Fibroblast of the conjunctiva (primary cell): ENCODE measurements around the gene KCNT1.

Source experiments
- DNase-seq: peaks from one replicate; pipeline ENCODE4 v3.0.0-alpha.2; 2010; ENCODE audit warnings: low read depth

The KCNT1 gene

DNA sequence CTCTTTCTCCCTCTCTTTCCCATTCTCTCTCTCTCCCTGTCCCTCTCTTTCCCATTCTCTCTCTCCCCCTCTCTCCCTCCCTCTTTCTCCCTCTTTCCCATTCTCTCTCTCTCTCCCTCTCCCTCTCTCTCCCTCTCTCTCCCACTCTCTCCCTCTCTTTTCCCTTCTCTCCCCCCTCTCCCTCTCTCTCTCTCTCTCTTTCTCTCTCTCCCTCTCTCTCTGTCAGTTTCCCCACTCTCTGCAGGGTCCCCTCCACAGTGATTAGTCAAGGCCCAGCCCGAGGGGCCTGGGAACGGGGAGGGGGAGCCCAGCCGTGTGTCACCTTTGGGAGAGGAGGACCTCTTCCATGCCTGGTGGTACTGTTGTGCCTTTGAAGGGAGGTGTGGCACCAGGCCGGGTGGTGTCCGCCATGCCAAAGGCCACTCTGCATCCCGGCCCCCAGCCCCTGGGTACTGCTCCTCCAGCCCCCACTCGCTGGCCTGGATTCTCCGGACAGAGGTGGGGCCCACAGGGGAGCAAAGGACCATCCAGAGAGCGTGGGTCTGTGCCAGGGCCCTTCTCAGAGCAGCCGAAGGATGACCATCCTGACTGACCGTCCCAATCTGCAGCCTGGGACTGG is 25.4 kb downstream of the KCNT1 start:
- DNase-seq = no peak

DNA sequence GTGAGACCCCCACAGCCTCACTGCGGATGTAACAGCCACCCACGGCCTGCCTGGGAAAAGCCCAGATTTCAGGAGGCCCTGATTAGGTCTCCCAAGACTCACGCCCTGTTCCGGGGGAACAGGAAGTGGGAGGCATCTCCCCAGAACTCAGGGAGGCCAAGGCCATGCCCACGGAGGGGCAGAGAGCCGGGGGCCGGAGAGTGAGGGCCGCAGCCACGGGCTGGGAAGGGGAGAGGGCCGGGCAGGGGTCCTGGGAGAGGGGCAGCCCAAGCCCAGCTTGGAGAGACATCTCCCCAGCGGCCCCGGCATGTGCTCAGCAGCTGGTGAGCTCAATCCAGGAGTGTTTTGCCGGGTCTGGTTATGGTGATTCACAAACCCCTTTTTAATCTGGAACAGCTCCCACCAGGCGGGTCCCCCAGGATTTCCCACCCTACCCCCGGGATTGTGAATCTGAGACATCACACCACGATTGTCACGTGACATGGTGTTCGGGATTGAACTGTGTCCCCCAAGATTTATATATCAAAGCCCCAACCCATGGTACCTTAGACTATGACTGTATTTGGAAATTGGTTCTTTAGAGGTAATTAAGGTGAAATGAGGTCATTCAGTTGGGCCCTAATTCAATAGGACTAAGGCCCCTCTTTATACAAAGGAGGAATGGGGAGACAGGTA is 26.6 kb downstream of the KCNT1 start:
- no peak for DNase-seq

GRCh38 chr9:135729480-135729879 is 27.5 kb downstream of the KCNT1 start:
- no peak for DNase-seq

DNA sequence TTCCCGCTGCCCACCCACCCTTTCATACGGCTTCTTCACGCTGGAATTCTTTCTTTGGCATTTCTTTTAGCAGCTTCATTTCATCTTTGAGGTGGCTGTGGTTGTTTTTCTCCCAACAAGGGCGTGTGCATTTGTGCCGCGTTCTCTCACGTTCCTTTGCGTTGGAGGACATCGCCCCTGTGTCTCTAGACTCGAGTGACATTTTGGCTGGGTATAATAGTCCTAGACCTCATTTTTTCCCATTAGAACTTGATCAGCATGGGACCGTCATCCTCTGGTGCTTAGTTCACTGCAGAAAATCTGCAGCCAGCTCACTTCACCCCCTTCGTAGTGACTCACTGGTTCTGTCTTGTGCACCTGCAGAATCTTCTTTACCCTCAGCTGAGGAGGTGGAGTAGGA is 29.5 kb downstream of the KCNT1 start:
- no peak for DNase-seq

- no peak for DNase-seq
Observed at GRCh38 chr9:135732569-135733257, 30.7 kb downstream of the KCNT1 start.

- no peak for DNase-seq
Observed at GRCh38 chr9:135734616-135735144, 32.7 kb downstream of the KCNT1 start.

DNA sequence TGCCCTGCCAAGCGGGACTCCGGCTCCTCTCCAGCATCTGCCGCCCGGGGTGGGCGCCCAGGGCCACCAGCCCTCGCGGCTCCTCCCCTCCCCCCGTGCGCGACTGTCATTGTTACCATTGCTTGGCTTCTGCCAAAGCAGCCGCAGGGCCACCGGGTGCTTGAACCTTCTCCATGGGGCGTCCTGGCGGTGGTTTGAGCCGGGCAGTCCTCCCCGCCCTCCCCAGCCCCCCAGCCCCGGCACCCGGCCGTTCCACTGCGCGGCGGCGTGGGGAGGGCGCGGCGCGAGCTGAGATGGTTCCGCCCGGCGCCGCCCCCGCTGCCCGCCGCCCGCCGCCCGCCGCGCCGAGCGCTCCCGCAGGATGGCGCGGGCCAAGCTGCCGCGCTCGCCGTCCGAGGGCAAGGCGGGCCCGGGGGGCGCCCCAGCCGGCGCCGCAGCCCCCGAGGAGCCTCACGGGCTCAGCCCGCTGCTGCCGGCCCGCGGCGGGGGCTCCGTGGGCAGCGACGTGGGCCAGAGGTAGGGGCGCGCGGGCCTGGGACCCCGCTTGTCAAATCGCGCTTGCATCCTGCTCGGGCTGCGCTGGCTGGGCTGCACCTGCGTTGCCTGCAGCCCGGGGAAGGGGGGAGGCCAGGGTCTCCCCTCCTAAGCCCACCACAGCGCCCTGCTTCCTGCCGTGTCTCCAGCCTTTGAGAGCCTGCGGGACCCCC is 34.4 kb downstream of the KCNT1 start:
- DNase-seq = no peak

DNA sequence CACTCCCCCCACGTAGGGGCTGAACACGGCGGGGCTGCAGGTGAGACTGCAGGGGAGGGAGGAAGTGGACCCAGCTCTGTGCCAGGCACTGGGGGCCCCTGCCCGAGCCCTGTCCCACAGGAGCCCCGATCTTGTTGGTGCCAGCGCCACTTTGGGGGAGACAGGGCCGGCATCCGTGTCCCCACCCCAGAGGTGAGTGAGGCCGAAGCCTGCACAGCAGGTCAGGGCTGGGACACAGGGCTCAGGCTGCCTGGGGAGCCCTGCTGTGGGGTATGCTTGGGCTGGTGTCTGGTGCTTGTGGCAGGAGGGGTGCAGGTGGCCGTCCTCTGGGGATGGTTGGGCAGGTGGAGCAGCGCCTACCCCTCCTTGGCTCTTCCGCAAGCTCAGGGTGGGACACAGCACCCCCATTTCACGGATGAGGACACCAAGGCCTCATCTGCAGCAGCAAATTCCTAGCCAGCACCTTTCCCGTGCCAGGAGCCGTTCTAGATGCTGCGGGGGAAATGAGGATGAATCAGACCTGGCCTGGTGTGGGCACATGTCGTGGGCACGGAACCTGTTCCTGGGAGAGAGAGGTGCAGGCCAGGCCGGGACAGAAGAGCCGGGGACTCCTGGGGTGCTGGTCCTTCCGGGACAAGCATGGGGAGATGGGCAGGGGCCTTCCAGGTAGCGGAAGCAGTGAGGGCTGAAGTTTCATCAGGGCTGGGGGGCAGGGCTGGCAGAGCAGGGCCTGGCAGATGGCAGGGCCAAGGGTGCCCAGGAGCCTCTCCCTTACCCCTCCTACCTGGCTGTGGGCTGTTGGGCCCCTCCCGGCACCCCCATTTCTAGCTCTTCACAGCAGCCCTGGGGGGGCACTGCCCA is 35.2 kb downstream of the KCNT1 start:
- DNase-seq = no peak

GRCh38 chr9:135737840-135738521 is 36.0 kb downstream of the KCNT1 start:
- no peak for DNase-seq

- DNase-seq = no peak
Observed at GRCh38 chr9:135739271-135740220, 37.6 kb downstream of the KCNT1 start.

GRCh38 chr9:135741276-135742219 is 39.6 kb downstream of the KCNT1 start:
- DNase-seq = no peak

GRCh38 chr9:135743021-135743420 is 41.0 kb downstream of the KCNT1 start:
- DNase-seq = no peak

DNA sequence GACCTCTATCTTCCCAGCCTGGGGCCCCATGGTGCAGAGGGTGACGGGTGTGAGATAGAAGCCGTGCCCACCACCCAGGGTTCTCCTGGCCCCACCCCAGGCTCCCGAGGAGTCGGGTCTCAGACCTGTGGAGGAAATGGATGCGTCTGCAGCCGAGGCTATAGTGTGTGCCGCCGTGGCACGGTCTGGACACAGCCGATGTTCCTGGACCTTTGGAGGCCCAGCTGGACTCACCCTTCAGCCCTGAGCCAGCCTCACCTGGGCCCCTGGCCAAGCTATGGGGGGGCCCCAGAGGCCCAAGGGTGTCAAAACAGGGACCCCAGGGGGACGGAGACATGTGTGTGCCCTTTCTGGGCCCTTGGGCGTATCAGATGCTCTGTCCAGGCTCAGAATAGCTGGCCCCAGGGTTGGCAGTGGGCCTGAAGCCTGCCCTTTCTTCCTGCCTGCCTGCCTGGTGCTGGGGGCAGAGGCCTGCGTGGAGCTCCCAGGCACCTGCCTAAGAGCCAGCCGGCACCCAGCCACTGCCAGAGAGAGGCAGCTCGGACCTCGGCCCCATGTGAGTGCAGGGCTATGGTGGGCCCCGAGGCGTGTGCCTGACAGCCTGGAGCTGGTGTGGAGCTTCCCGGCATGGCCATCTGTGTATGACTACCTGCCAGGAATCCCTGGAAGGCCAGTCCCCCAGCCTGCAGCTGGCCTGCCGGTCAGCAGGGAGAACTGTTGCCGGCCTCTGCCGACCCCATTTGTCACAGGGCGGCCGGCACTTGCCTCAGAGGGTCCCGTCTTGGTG is 41.8 kb downstream of the KCNT1 start:
- no peak for DNase-seq

- no peak for DNase-seq
Observed at GRCh38 chr9:135744333-135745070, 42.5 kb downstream of the KCNT1 start.

DNA sequence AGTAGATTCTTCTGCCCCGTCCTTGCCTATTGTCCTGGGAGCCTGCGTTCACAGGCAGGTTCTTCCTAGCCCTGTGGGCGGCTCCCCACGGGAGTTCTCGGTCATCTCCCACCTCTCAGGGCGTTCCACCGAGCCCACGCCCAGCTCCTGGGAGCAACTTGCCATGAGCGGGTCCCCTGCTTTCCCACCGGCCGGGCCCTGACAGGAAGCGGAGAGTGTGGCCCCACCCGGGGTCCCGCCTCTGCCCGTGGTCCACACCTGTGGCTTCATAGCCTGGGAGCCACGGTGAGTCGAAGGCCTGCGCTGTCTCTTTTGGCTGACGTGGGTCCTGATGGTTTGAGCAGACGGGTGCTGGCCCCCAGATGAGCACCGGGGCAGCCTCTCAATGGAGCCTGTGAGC is 43.2 kb downstream of the KCNT1 start:
- DNase-seq = no peak

DNA sequence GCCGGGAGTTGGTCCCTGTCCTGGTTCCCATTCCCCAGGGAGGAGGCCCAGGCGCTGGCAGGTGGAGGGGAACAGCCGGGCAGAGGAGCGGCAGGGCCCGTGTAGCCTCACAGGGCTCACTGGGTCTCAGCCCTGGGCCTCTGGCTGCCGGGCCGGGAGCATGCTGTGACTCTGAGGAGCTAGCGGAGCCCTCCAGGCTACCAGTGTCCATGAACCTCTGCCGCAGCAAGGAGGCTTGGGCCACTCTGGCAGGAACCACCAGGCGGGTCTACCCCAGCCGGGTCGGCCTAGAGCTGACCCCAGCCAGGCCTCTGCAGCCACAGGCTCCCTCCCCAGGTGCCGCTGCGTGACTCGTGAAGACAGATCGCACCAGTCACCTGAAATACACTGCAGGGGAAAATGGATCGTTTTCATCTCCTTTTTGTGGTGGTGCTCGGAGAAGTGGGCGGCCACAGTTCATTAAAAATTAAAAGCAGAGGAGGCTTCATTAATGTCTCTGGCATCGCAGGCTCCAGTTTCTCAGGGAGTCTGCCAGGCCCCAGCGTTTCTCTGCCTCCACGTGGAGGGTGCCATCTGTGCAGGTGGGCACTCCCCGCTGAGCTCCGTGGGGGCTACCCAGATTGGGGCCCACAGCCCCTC is 43.8 kb downstream of the KCNT1 start:
- DNase-seq = no peak

GRCh38 chr9:135746565-135746964 is 44.6 kb downstream of the KCNT1 start:
- DNase-seq = no peak
